ENCODE data around the gene POLR1C.

- TF ChIP-seq, protein P1, sequence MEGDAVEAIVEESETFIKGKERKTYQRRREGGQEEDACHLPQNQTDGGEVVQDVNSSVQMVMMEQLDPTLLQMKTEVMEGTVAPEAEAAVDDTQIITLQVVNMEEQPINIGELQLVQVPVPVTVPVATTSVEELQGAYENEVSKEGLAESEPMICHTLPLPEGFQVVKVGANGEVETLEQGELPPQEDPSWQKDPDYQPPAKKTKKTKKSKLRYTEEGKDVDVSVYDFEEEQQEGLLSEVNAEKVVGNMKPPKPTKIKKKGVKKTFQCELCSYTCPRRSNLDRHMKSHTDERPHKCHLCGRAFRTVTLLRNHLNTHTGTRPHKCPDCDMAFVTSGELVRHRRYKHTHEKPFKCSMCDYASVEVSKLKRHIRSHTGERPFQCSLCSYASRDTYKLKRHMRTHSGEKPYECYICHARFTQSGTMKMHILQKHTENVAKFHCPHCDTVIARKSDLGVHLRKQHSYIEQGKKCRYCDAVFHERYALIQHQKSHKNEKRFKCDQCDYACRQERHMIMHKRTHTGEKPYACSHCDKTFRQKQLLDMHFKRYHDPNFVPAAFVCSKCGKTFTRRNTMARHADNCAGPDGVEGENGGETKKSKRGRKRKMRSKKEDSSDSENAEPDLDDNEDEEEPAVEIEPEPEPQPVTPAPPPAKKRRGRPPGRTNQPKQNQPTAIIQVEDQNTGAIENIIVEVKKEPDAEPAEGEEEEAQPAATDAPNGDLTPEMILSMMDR (IDR thresholded peaks at IDR 0.05): no peak
- no peak for TF ChIP-seq ZFX (IDR thresholded peaks at IDR 0.05; ENCODE audit: borderline replicate concordance)
These were observed 23.1 kb upstream of the POLR1C start for GRCh38 chr6:43493833-43494232.

Data from 22Rv1 (cell line).